GM12801 (cell line): ENCODE data around the gene CELF4.

Source experiments
- CTCF ChIP-seq: IDR thresholded peaks from one replicate; pipeline ENCODE4 v1.5.1; 2011; ENCODE audit warnings: control low read depth; ENCODE audit not compliant: insufficient read length; ENCODE audit errors: extremely low read depth

The CELF4 gene

GRCh38 chr18:37421341-37422077, 144.1 kb downstream of the CELF4 start:
- no peak for TF ChIP-seq CTCF

GRCh38 chr18:37420315-37420880, 145.2 kb downstream of the CELF4 start:
- TF ChIP-seq CTCF, result no peak

GRCh38 chr18:37419866-37420265, 145.7 kb downstream of the CELF4 start:
- no peak for TF ChIP-seq CTCF

- no peak for TF ChIP-seq CTCF
These were observed 146.3 kb downstream of the CELF4 start for GRCh38 chr18:37419315-37419714.

GRCh38 chr18:37414816-37415215, 150.8 kb downstream of the CELF4 start:
- TF ChIP-seq CTCF, result no peak

- TF ChIP-seq CTCF, result no peak
These were observed 152.8 kb downstream of the CELF4 start for GRCh38 chr18:37412829-37413228.

- no peak for TF ChIP-seq CTCF
These were observed 153.3 kb downstream of the CELF4 start for GRCh38 chr18:37412333-37412732.
